Gastroesophageal sphincter (tissue), 4 donors: ENCODE results near the gene SGCB. TPM values are rescaled to one million over a fixed set of nuclear protein-coding genes. Genes with fewer than 3 reads are reported as not detected.

Experiments used
- ATAC-seq: fragments of 150-250 bp; one replicate; pipeline ENCODE4 v1.9.1; 2016; ENCODE audit warnings: mild to moderate bottlenecking, moderate library complexity
- H3K27ac ChIP-seq, 4 donors: fragments of 200-600 bp; sonication (generic) in 3 of 4; 1 replicate in 3 of 4; 2 replicates in 1 of 4; pipeline ENCODE4 v1.5.1; 2016 to 2019
- H3K27me3 ChIP-seq: fragments of 200-600 bp; sonication (generic); one replicate; pipeline ENCODE4 v1.5.1; 2019
- H3K36me3 ChIP-seq, 2 donors: fragments of 200-600 bp; sonication (generic); one replicate each; pipeline ENCODE4 v1.5.1; 2019; ENCODE audit warnings: control low read depth in 1 of 2
- H3K4me1 ChIP-seq, 3 donors: fragments of 200-600 bp; sonication (generic); 1 replicate in 2 of 3; 2 replicates in 1 of 3; pipeline ENCODE4 v1.5.1; 2016 to 2019; ENCODE audit warnings: control low read depth in 2 of 3
- H3K4me3 ChIP-seq, 2 donors: fragments of 200-600 bp; sonication (generic); one replicate each; pipeline ENCODE4 v1.5.1; 2019; ENCODE audit warnings: mild to moderate bottlenecking in 1 of 2, moderate library complexity in 1 of 2
- H3K9me3 ChIP-seq, 3 donors: fragments of 200-600 bp; sonication (generic); one replicate each; pipeline ENCODE4 v1.5.1; 2017 to 2019; ENCODE audit warnings: control low read depth in 2 of 3
- EP300 ChIP-seq: sonication (generic); formaldehyde crosslinking; IDR thresholded peaks from one replicate; pipeline ENCODE4 v1.6.1; 2017; ENCODE audit warnings: antibody characterized with exemption, mild to moderate bottlenecking
- POLR2A ChIP-seq, 2 donors: fragments of 450-650 bp; IDR thresholded peaks; one replicate each; pipeline ENCODE4 v1.6.1; 2017; ENCODE audit warnings: antibody characterized with exemption in 2 of 2, mild to moderate bottlenecking in 2 of 2, moderate library complexity in 1 of 2
- POLR2AphosphoS5 ChIP-seq: sonication (generic); formaldehyde crosslinking; IDR thresholded peaks from one replicate; pipeline ENCODE4 v1.6.1; 2017; ENCODE audit warnings: antibody characterized with exemption
- WGBS, 2 donors: methylation state at CpG; one replicate each; pipeline ENCODE4 v1.1.5; 2018; ENCODE audit warnings: low coverage in 1 of 2; 5-methylcytosine and 5-hydroxymethylcytosine counted together
- small RNA-seq, 4 donors: library from RNA; depleted of rRNA; stranded (forward); fragments of <200 nt; gene quantifications; one replicate each; pipeline ENCODE3, GENCODE V24; 2016
- total RNA-seq, 4 donors: library from RNA; depleted of rRNA; stranded (reverse); fragments of >200 nt; gene quantifications; one replicate each; pipeline ENCODE4 v1.1.0, GENCODE V29; 2016
- TF ChIP-seq, protein P1 (sequence below), 4 experiments: fragments of 200-600 bp in 2 of 4; fragments of 450-650 bp in 2 of 4; sonication (generic) in 1 of 4; IDR thresholded peaks; one replicate each; pipeline ENCODE4 v1.5.1; 2017 to 2019; ENCODE audit warnings: antibody characterized with exemption in 4 of 4, mild to moderate bottlenecking in 2 of 4, moderate library complexity in 2 of 4

The SGCB gene
- total RNA-seq, 4 donors from 2014 or later = 58.0 to 105 (median 86.2) TPM

- peaks cover 0 to 5% (median 0%) of the 10 kb centered on the region in 3 donors for H3K9me3 ChIP-seq
- ATAC-seq = no peak
- no peaks in the 10 kb centered on the region for H3K27me3 ChIP-seq
- TF ChIP-seq, protein P1, sequence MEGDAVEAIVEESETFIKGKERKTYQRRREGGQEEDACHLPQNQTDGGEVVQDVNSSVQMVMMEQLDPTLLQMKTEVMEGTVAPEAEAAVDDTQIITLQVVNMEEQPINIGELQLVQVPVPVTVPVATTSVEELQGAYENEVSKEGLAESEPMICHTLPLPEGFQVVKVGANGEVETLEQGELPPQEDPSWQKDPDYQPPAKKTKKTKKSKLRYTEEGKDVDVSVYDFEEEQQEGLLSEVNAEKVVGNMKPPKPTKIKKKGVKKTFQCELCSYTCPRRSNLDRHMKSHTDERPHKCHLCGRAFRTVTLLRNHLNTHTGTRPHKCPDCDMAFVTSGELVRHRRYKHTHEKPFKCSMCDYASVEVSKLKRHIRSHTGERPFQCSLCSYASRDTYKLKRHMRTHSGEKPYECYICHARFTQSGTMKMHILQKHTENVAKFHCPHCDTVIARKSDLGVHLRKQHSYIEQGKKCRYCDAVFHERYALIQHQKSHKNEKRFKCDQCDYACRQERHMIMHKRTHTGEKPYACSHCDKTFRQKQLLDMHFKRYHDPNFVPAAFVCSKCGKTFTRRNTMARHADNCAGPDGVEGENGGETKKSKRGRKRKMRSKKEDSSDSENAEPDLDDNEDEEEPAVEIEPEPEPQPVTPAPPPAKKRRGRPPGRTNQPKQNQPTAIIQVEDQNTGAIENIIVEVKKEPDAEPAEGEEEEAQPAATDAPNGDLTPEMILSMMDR (IDR thresholded peaks at IDR 0.05) = no peak
- TF ChIP-seq EP300 (no peak), POLR2A (IDR thresholded peaks at IDR 0.05) (no peak), POLR2AphosphoS5 (no peak)
- 20 to 56% methylated on average over 2 to 3 of the region's 20 CpGs for WGBS, 2 donors
- H3K4me1 ChIP-seq = no peaks in the 10 kb centered on the region
- peaks cover 0 to 6% of the 10 kb centered on the region in 2 donors for H3K36me3 ChIP-seq
- no peak overlapping the region for H3K27ac ChIP-seq
- H3K4me3 ChIP-seq = no peak overlapping the region
Measured at GRCh38 chr4:51995647-51996220, 42.4 kb downstream of the SGCB start.

Small RNAs within 50 kb of the gene (small RNA-seq; reads per million reads assigned to genes)
- 0 reads per million in 4 donors for gene AC104784.1

Other genes with a start within 250 kb of the SGCB start
- gene DCUN1D4, start 195.1 kb downstream of the SGCB start, total RNA-seq = 10 to 100 TPM; 48.9 to 81.9 (median 51.0) TPM
- gene LRRC66, start 17.9 kb downstream of the SGCB start, total RNA-seq = 1 to 10 TPM in 1 of 4 donors, under 1 TPM in 3; 0.10 to 1.4 (median 0.36) TPM
- gene SPATA18, start 13.0 kb upstream of the SGCB start, total RNA-seq = 10 to 100 TPM in 1 of 4 donors, 1 to 10 TPM in 3; 2.6 to 20.5 (median 3.9) TPM